NB4 (cell line): ENCODE results near the gene SEMA4B.
A peak's percentile ranks its signal among the peaks of the same experiment; 100 is the strongest.

ENCODE experiments used
- DNase-seq: peaks from one replicate; pipeline ENCODE4 v3.0.0; 2010; ENCODE audit warnings: low read depth
- H3K4me3 ChIP-seq: one replicate; pipeline ENCODE4 v1.5.1; 2011; ENCODE audit warnings: mild to moderate bottlenecking, low read depth, low read length, moderate library complexity
- CTCF ChIP-seq: IDR thresholded peaks from one replicate; pipeline ENCODE4 v1.5.1; 2012; ENCODE audit warnings: low read depth, low read length
- MYC ChIP-seq: IDR thresholded peaks from 2 replicates; pipeline ENCODE4 v1.6.1; 2011; ENCODE audit warnings: low read depth, low read length
- POLR2A ChIP-seq: IDR thresholded peaks from 2 replicates; pipeline ENCODE4 v1.6.1; 2011; ENCODE audit warnings: mild to moderate bottlenecking; ENCODE audit not compliant: insufficient read length; ENCODE audit errors: extremely low read depth
- TF ChIP-seq, protein P1 (sequence below): IDR thresholded peaks from 2 replicates; pipeline ENCODE4 v1.6.1; 2011; ENCODE audit warnings: low read depth, low read length

SEMA4B gene

DNA sequence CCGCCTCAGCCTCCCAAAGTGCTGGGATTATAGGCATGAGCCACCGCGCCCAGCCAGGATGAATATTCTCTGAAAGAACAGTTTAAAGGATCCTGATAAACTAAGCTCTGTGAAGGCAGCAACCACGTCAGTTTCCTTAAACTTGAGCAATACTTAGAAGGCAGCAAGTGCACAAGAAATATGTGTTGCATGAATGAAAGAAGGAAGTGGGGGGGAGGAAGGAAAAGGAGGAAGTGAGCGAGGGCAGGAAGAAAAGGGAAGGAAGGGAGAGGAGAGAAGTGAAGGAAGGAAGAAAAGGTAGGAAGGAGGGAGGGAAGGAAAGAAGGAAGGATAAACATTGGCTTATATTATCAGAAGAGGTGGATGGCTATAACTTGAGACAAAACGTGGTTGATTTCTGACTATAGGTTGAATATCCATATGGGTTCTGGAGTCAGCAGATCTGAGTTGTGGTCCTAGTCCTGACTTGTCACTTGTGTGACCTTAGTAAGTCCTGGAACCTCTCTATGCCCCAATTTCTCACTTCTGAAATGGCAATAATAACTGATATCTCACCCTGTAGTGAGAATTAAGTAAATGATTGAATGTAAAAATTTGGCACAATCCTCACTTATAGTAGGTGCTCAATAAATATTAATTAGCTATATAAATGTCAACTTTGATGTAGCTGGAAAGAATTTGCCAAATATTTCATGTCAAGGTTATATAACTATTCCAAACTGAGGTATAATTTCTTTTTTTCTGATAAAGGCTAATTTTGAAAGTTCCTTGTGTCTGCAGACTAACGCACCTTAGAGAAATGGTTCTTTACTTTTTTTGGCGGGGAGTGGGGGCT is 12.0 kb upstream of the SEMA4B start:
- H3K4me3 ChIP-seq, result no peak overlapping the region

GRCh38 chr15:90189781-90190467 is 11.2 kb upstream of the SEMA4B start:
- TF ChIP-seq POLR2A, result no peak
- TF ChIP-seq CTCF, result no peak
- TF ChIP-seq MYC, result no peak
- TF ChIP-seq, protein P1, sequence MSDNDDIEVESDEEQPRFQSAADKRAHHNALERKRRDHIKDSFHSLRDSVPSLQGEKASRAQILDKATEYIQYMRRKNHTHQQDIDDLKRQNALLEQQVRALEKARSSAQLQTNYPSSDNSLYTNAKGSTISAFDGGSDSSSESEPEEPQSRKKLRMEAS, result no peak
- no peak overlapping the region for H3K4me3 ChIP-seq
- DNase-seq, result no peak

More for the DNA sequence above, 12.0 kb upstream of the SEMA4B start:
- peak; percentile 83 for DNase-seq
- no peak for TF ChIP-seq POLR2A
- TF ChIP-seq, protein P1, result no peak
- peak; percentile 24; the same call in 1 of the 2 replicates for TF ChIP-seq MYC

- TF ChIP-seq CTCF (no peak), MYC (no peak), POLR2A (no peak)
- TF ChIP-seq, protein P1, result no peak
- no peak for DNase-seq
- H3K4me3 ChIP-seq, result no peak overlapping the region
Measured at GRCh38 chr15:90190606-90191343, 10.4 kb upstream of the SEMA4B start.

- DNase-seq, result no peak
- H3K4me3 ChIP-seq, result no peak overlapping the region
- TF ChIP-seq CTCF, result no peak
Measured at GRCh38 chr15:90191344-90191687, 9.8 kb upstream of the SEMA4B start.

DNA sequence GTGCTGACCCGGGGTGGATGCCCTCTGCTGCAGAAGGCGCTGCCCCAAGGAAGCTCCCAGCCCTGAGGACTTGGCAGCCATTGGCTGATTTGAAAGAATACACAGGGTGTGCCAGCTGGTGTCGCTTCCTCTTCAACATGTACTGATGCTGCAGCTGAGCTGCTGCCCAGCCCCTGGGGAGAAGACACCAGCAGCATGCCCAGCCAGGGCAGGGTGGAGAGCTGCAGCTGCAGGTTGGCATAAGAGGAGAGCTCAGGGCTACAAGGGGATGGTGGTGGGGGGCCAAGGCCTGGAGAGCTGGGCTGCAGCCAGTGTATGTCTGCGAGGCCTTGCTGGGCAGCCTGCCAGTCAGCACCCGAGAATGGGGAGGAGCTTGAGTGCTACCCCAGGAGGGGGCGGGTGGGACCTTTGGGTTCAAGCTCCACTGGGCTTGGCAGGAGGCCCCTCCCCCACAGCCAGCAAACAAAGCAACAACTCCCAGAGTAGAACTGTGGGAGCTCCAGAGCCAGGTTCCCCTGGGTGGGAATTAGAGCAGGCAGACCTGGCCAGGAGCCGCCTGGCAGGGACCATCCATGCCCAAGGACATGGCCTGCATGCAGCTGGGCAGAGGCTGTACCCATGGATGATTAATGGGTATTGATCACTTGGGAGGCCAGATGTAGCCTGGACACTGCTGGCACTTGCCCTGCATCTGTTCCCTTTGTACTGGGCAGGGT is 9.2 kb upstream of the SEMA4B start:
- TF ChIP-seq, protein P1, result no peak
- TF ChIP-seq POLR2A (no peak), CTCF (no peak), MYC (no peak)
- no peak overlapping the region for H3K4me3 ChIP-seq
- DNase-seq, result peak; percentile 49
